OCI-LY7 (cell line): ENCODE measurements around the gene DAB1. TPM values are rescaled to one million over a fixed set of nuclear protein-coding genes. Genes with fewer than 3 reads are reported as not detected.

Source experiments
- BruUV-seq: library from RNA; stranded (reverse); fragments of 400-500 nt; replicated peaks from 2 replicates; lab custom pipeline; 2021; lab: Mats Ljungman, UMichigan
- CTCF ChIA-PET: fragments of 300-600 bp; sonication (Branson Sonifier 250); formaldehyde crosslinking; loops from one replicate; lab custom pipeline; 2022; ENCODE audit warnings: antibody characterized with exemption; ENCODE audit not compliant: unreplicated experiment; lab: Charles Lee
- POLR2A ChIA-PET: fragments of 300-600 bp; sonication (Branson Sonifier 250); formaldehyde crosslinking; loops from one replicate; lab custom pipeline; 2022; ENCODE audit warnings: antibody characterized with exemption; lab: Charles Lee
- DNase-seq: peaks from one replicate; pipeline ENCODE4 v3.0.0-alpha.2; 2015; ENCODE audit warnings: low spot score
- H2AFZ ChIP-seq: fragments of 200-600 bp; sonication (generic), shearing (Covaris generic); 2 replicates; pipeline ENCODE4 v1.6.1; 2014; ENCODE audit warnings: mild to moderate bottlenecking, antibody characterized with exemption, low read length, moderate library complexity
- H3K27ac ChIP-seq: fragments of 200-600 bp; sonication (generic); 2 replicates; pipeline ENCODE4 v1.5.1; 2014; ENCODE audit warnings: mixed run types, low read depth, mild to moderate bottlenecking, moderate library complexity, low read length, inconsistent platforms; ENCODE audit not compliant: poor library complexity, severe bottlenecking
- H3K36me3 ChIP-seq: fragments of 200-600 bp; sonication (generic); 2 replicates; pipeline ENCODE4 v1.6.1; 2014; ENCODE audit warnings: mild to moderate bottlenecking, antibody characterized with exemption, low read length, moderate library complexity, mixed read lengths; ENCODE audit not compliant: insufficient read depth
- H3K4me1 ChIP-seq: fragments of 200-600 bp; sonication (generic); 2 replicates; pipeline ENCODE4 v1.5.1; 2014; ENCODE audit warnings: mild to moderate bottlenecking, low read length; ENCODE audit not compliant: insufficient read depth, poor library complexity, severe bottlenecking
- H3K4me2 ChIP-seq: fragments of 200-600 bp; sonication (generic); 2 replicates; pipeline ENCODE4 v1.6.1; 2014; ENCODE audit warnings: mild to moderate bottlenecking, low read length
- H3K4me3 ChIP-seq: fragments of 200-600 bp; sonication (generic); 2 replicates; pipeline ENCODE4 v1.5.1; 2014; ENCODE audit warnings: mild to moderate bottlenecking, low read depth, low read length; ENCODE audit not compliant: poor library complexity, severe bottlenecking
- H3K79me2 ChIP-seq: fragments of 200-600 bp; sonication (generic); 2 replicates; pipeline ENCODE4 v1.6.1; 2016; ENCODE audit warnings: low read depth, mild to moderate bottlenecking, low read length, moderate library complexity, mixed read lengths; ENCODE audit not compliant: insufficient read depth
- H3K9me2 ChIP-seq: fragments of 200-600 bp; sonication (generic); 2 replicates; pipeline ENCODE4 v1.6.1; 2016; ENCODE audit warnings: mild to moderate bottlenecking, low read length, mixed read lengths; ENCODE audit not compliant: insufficient read depth
- H3K9me3 ChIP-seq: fragments of 200-600 bp; sonication (generic); 2 replicates; pipeline ENCODE4 v1.6.1; 2014; ENCODE audit warnings: mild to moderate bottlenecking, mixed run types, low read length, mixed read lengths
- H4K20me1 ChIP-seq: fragments of 200-600 bp; sonication (generic); 2 replicates; pipeline ENCODE4 v1.6.1; 2014; ENCODE audit warnings: mild to moderate bottlenecking, antibody characterized with exemption, low read length, moderate library complexity, mixed read lengths; ENCODE audit not compliant: insufficient read depth
- EZH2phosphoT487 ChIP-seq: fragments of 200-600 bp; sonication (generic); IDR thresholded peaks from 2 replicates; pipeline ENCODE4 v1.6.1; 2018; ENCODE audit warnings: low read depth, borderline replicate concordance, mild to moderate bottlenecking, mixed run types, antibody characterized with exemption, low read length, moderate library complexity, mixed read lengths
- intact Hi-C: fragments of 100-400 bp; cut with micrococcal nuclease; formaldehyde crosslinking; loops from one replicate; pipeline ENCODE4 v1.10.0; 2022; ENCODE audit not compliant: unreplicated experiment
- total RNA-seq, 2 experiments: library from RNA; depleted of rRNA in 1 of 2; stranded (reverse); fragments of >200 nt in 1 of 2; shearing (Covaris generic) in 1 of 2; gene quantifications; 2 replicates each; pipeline ENCODE4 v1.2.3, GENCODE V29; 2014 to 2022
- TF ChIP-seq, protein P1 (sequence below): fragments of 200-600 bp; sonication (generic); conservative IDR thresholded peaks from 2 replicates; pipeline ENCODE4 v1.5.1; 2014; ENCODE audit warnings: mild to moderate bottlenecking, antibody characterized with exemption, low read length, moderate library complexity, mixed read lengths

Gene DAB1
- total RNA-seq, 2 experiments from 2014 or later = not detected

GRCh38 chr1:57302812-57303596 lies 120.9 kb downstream of the DAB1 start:
- TF ChIP-seq, protein P1, sequence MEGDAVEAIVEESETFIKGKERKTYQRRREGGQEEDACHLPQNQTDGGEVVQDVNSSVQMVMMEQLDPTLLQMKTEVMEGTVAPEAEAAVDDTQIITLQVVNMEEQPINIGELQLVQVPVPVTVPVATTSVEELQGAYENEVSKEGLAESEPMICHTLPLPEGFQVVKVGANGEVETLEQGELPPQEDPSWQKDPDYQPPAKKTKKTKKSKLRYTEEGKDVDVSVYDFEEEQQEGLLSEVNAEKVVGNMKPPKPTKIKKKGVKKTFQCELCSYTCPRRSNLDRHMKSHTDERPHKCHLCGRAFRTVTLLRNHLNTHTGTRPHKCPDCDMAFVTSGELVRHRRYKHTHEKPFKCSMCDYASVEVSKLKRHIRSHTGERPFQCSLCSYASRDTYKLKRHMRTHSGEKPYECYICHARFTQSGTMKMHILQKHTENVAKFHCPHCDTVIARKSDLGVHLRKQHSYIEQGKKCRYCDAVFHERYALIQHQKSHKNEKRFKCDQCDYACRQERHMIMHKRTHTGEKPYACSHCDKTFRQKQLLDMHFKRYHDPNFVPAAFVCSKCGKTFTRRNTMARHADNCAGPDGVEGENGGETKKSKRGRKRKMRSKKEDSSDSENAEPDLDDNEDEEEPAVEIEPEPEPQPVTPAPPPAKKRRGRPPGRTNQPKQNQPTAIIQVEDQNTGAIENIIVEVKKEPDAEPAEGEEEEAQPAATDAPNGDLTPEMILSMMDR = no peak
- TF ChIP-seq EZH2phosphoT487 = no peak
- Histone ChIP-seq H3K4me2 (no peak overlapping the region), H3K79me2 (no peaks in the 10 kb centered on the region), H3K27ac (no peak overlapping the region), H4K20me1 (no peaks in the 10 kb centered on the region), H3K36me3 (no peaks in the 10 kb centered on the region), H3K9me3 (no peaks in the 10 kb centered on the region), H3K4me3 (no peak overlapping the region), H3K4me1 (peaks cover 6% of the 10 kb centered on the region), H3K9me2 (no peaks in the 10 kb centered on the region), H2AFZ (no peak overlapping the region)
- no TSS peak for BruUV-seq
- POLR2A ChIA-PET = interaction anchor here (0.6 to 0.8 kb wide), 2 partner anchors 9 to 11 kb away, joined by 3 to 4 read pairs; no protein-coding TSS in a partner anchor
- no peak for DNase-seq
- CTCF ChIA-PET = no interaction called here
- intact Hi-C loops = no loop called here

- H3K4me2 ChIP-seq = no peak overlapping the region
- no peaks in the 10 kb centered on the region for H4K20me1 ChIP-seq
- H2AFZ ChIP-seq = no peak overlapping the region
- DNase-seq = no peak
- no peaks in the 10 kb centered on the region for H3K4me1 ChIP-seq
- no TSS peak for BruUV-seq
- H3K9me2 ChIP-seq = no peaks in the 10 kb centered on the region
- CTCF ChIA-PET = no interaction called here
- H3K36me3 ChIP-seq = no peaks in the 10 kb centered on the region
- TF ChIP-seq, protein P1 = no peak
- TF ChIP-seq EZH2phosphoT487 = no peak
- H3K27ac ChIP-seq = no peak overlapping the region
- H3K79me2 ChIP-seq = no peaks in the 10 kb centered on the region
- POLR2A ChIA-PET = interaction anchor here (0.9 kb wide), 1 partner anchor 104 kb away, joined by 3 read pairs; no protein-coding TSS in a partner anchor
- intact Hi-C loops = no loop called here
- no peaks in the 10 kb centered on the region for H3K9me3 ChIP-seq
- H3K4me3 ChIP-seq = no peak overlapping the region
Measured at GRCh38 chr1:57300186-57300585, 123.7 kb downstream of the DAB1 start.

DNA sequence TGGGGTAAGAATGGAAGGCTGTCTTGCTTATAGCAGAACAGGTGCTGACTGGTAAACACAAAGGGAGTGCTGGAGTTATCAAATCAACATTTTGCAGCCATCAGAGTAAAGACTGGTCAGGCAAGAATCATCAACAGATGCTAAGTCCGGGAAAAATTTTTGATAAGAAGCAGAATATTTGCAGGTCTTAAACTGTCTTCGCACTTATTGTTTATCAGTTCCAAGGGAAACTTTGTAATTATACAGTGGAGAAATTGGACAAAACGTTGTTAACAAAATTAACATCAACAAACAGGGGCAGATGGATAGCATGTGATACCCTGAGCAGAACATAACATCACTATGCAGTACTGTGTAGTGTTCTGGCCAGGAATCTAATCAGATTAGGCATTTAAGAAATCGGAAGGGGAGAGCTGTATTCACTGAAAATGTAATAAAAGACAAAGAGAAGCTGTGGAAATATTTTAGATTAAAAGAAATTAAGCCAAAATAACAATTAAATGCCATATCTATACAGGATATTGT lies 127.1 kb downstream of the DAB1 start:
- ChIA-PET POLR2A (interaction anchor here (0.5 to 1.5 kb wide), 2 partner anchors 18 to 626 kb away, joined by 4 read pairs; no protein-coding TSS in a partner anchor), CTCF (no interaction called here)
- DNase-seq = no peak
- Histone ChIP-seq H3K4me1 (no peaks in the 10 kb centered on the region), H3K4me3 (no peak overlapping the region), H3K36me3 (no peaks in the 10 kb centered on the region), H2AFZ (no peak overlapping the region), H3K4me2 (no peak overlapping the region), H3K27ac (no peak overlapping the region), H3K9me2 (no peaks in the 10 kb centered on the region), H4K20me1 (no peaks in the 10 kb centered on the region), H3K79me2 (no peaks in the 10 kb centered on the region), H3K9me3 (no peaks in the 10 kb centered on the region)
- no peak for TF ChIP-seq EZH2phosphoT487
- intact Hi-C loops = no loop called here
- BruUV-seq = no TSS peak
